ENCODE measurements around the gene WIZ. TPM values are rescaled to one million over a fixed set of nuclear protein-coding genes. Genes with fewer than 3 reads are reported as not detected.

WIZ gene
- total RNA-seq, 1 experiment from 2014 or later: 37.5 TPM

- ChIA-PET POLR2A (no interaction called here), CTCF (no interaction called here)
- intact Hi-C loops (cut with micrococcal nuclease; ENCODE audit: unreplicated experiment): no loop called here
- no peak for TF ChIP-seq CTCF (IDR thresholded peaks at IDR 0.05; ENCODE audit: insufficient read depth in 1 of 2, low read depth in 1 of 2, low read length in 1 of 2, severe bottlenecking in 1 of 2, unreplicated experiment in 1 of 2)
- H3K36me3 ChIP-seq (ENCODE audit: control insufficient read depth, insufficient read depth, low read length): no peaks in the 10 kb centered on the region
- H3K4me3 ChIP-seq (ENCODE audit: low read depth, low read length): no peak overlapping the region
- BruUV-seq (replicated peaks): no TSS peak
- no peak overlapping the region for H3K27ac Mint-ChIP-seq (ENCODE audit: unreplicated experiment)
- no peaks in the 10 kb centered on the region for H3K27me3 Mint-ChIP-seq (ENCODE audit: insufficient read depth, unreplicated experiment)
- peaks cover 17% of the 10 kb centered on the region for H3K4me1 ChIP-seq
- H3K4me3 Mint-ChIP-seq (ENCODE audit: unreplicated experiment): no peak overlapping the region
- H3K27me3 ChIP-seq (replicated peaks; ENCODE audit: control insufficient read depth, insufficient read depth, low read length): no peaks in the 10 kb centered on the region
- H3K9me3 Mint-ChIP-seq (ENCODE audit: unreplicated experiment): no peaks in the 10 kb centered on the region
- no peak for DNase-seq
- H3K9me3 ChIP-seq: no peaks in the 10 kb centered on the region
- no peaks in the 10 kb centered on the region for H3K4me1 Mint-ChIP-seq (ENCODE audit: low read depth, unreplicated experiment)
- peaks cover 5% of the 10 kb centered on the region for H3K36me3 Mint-ChIP-seq (ENCODE audit: insufficient read depth, unreplicated experiment)
Measured at GRCh38 chr19:15442142-15442920, 7.4 kb downstream of the WIZ start.

GRCh38 chr19:15441317-15441716 is 8.4 kb downstream of the WIZ start:
- Histone ChIP-seq H3K27me3 (replicated peaks; ENCODE audit: control insufficient read depth, insufficient read depth, low read length) (no peaks in the 10 kb centered on the region), H3K36me3 (ENCODE audit: control insufficient read depth, insufficient read depth, low read length) (no peaks in the 10 kb centered on the region), H3K9me3 (no peaks in the 10 kb centered on the region), H3K4me3 (ENCODE audit: low read depth, low read length) (no peak overlapping the region), H3K4me1 (peaks cover 19% of the 10 kb centered on the region)
- POLR2A ChIA-PET: no interaction called here
- Mint-ChIP-seq H3K36me3 (ENCODE audit: insufficient read depth, unreplicated experiment) (peaks cover under 1% of the 10 kb centered on the region), H3K27me3 (ENCODE audit: insufficient read depth, unreplicated experiment) (no peaks in the 10 kb centered on the region), H3K4me3 (ENCODE audit: unreplicated experiment) (no peak overlapping the region), H3K4me1 (ENCODE audit: low read depth, unreplicated experiment) (no peaks in the 10 kb centered on the region), H3K27ac (ENCODE audit: unreplicated experiment) (no peak overlapping the region), H3K9me3 (ENCODE audit: unreplicated experiment) (no peaks in the 10 kb centered on the region)
- BruUV-seq (replicated peaks): no TSS peak
- no peak for DNase-seq
- TF ChIP-seq CTCF (IDR thresholded peaks at IDR 0.05; ENCODE audit: insufficient read depth in 1 of 2, low read depth in 1 of 2, low read length in 1 of 2, severe bottlenecking in 1 of 2, unreplicated experiment in 1 of 2): no peak
- CTCF ChIA-PET: interaction anchor here (0.6 kb wide), 1 partner anchor 287 kb away, joined by 3 read pairs; no protein-coding TSS in a partner anchor
- intact Hi-C loops (cut with micrococcal nuclease; ENCODE audit: unreplicated experiment): no loop called here

- POLR2A ChIA-PET: interaction anchor here (0.5 to 0.6 kb wide), 3 partner anchors 107 to 1236 kb away, joined by 3 to 6 read pairs (median 3); no protein-coding TSS in a partner anchor
- no peaks in the 10 kb centered on the region for H3K36me3 Mint-ChIP-seq (ENCODE audit: insufficient read depth, unreplicated experiment)
- intact Hi-C loops (cut with micrococcal nuclease; ENCODE audit: unreplicated experiment): no loop called here
- no peak for TF ChIP-seq CTCF (IDR thresholded peaks at IDR 0.05; ENCODE audit: insufficient read depth in 1 of 2, low read depth in 1 of 2, low read length in 1 of 2, severe bottlenecking in 1 of 2, unreplicated experiment in 1 of 2)
- DNase-seq: no peak
- no peak overlapping the region for H3K4me3 Mint-ChIP-seq (ENCODE audit: unreplicated experiment)
- Histone ChIP-seq H3K4me3 (ENCODE audit: low read depth, low read length) (no peak overlapping the region), H3K36me3 (ENCODE audit: control insufficient read depth, insufficient read depth, low read length) (no peaks in the 10 kb centered on the region), H3K9me3 (no peaks in the 10 kb centered on the region), H3K4me1 (peaks cover 19% of the 10 kb centered on the region), H3K27me3 (replicated peaks; ENCODE audit: control insufficient read depth, insufficient read depth, low read length) (no peaks in the 10 kb centered on the region)
- H3K27me3 Mint-ChIP-seq (ENCODE audit: insufficient read depth, unreplicated experiment): no peaks in the 10 kb centered on the region
- H3K9me3 Mint-ChIP-seq (ENCODE audit: unreplicated experiment): no peaks in the 10 kb centered on the region
- no TSS peak for BruUV-seq (replicated peaks)
- CTCF ChIA-PET: no interaction called here
- H3K27ac Mint-ChIP-seq (ENCODE audit: unreplicated experiment): no peak overlapping the region
- no peaks in the 10 kb centered on the region for H3K4me1 Mint-ChIP-seq (ENCODE audit: low read depth, unreplicated experiment)
Measured at GRCh38 chr19:15439821-15440641, 9.7 kb downstream of the WIZ start.

Data from Caco-2 (cell line).